GM23338 (cell line): ENCODE data around the gene EYS. TPM values are rescaled to one million over a fixed set of nuclear protein-coding genes. Genes with fewer than 3 reads are reported as not detected.

Experiments
- ATAC-seq: fragments of 200-7000 bp; cut with Tn5 transposase; 3 replicates; pipeline ENCODE4 v1.9.1; 2020
- DNase-seq: peaks from one replicate; pipeline ENCODE4 v3.0.0-alpha.2; 2015; ENCODE audit warnings: low spot score
- H2AFZ ChIP-seq: fragments of 200-600 bp; sonication (generic); 2 replicates; pipeline ENCODE4 v1.8.0; 2016; ENCODE audit warnings: antibody characterized with exemption, mild to moderate bottlenecking, moderate library complexity
- H3F3A ChIP-seq: fragments of 200-600 bp; sonication (generic); replicated peaks from 2 replicates; pipeline ENCODE4 v1.8.0; 2017; ENCODE audit warnings: antibody characterized with exemption, mixed run types, low read depth
- H3K27ac ChIP-seq: fragments of 200-600 bp; sonication (generic); 2 replicates; pipeline ENCODE4 v1.6.1; 2016; ENCODE audit warnings: low read depth
- H3K27me3 ChIP-seq: fragments of 200-600 bp; sonication (generic); 2 replicates; pipeline ENCODE4 v1.8.0; 2016; ENCODE audit warnings: mild to moderate bottlenecking, mixed run types, moderate library complexity; ENCODE audit not compliant: insufficient read depth
- H3K36me3 ChIP-seq: fragments of 200-600 bp; sonication (generic); 2 replicates; pipeline ENCODE4 v1.8.0; 2016; ENCODE audit warnings: mild to moderate bottlenecking; ENCODE audit not compliant: insufficient read depth
- H3K4me1 ChIP-seq: fragments of 200-600 bp; sonication (generic); 2 replicates; pipeline ENCODE4 v1.8.0; 2016; ENCODE audit warnings: mild to moderate bottlenecking, moderate library complexity; ENCODE audit not compliant: insufficient read depth
- H3K4me2 ChIP-seq: fragments of 200-600 bp; sonication (generic); 2 replicates; pipeline ENCODE4 v1.7.1; 2017; ENCODE audit warnings: mixed run types
- H3K4me3 ChIP-seq: fragments of 200-600 bp; sonication (generic); 2 replicates; pipeline ENCODE4 v1.6.1; 2016; ENCODE audit warnings: mixed run types
- H3K79me2 ChIP-seq: fragments of 200-600 bp; sonication (generic); replicated peaks from 2 replicates; pipeline ENCODE4 v1.8.0; 2017; ENCODE audit warnings: mild to moderate bottlenecking; ENCODE audit not compliant: insufficient read depth
- H3K9me2 ChIP-seq: fragments of 200-600 bp; sonication (generic); 2 replicates; pipeline ENCODE4 v1.8.0; 2017; ENCODE audit not compliant: insufficient read depth
- H4K20me1 ChIP-seq: fragments of 200-600 bp; sonication (generic); replicated peaks from 2 replicates; pipeline ENCODE4 v1.8.0; 2017; ENCODE audit warnings: mild to moderate bottlenecking; ENCODE audit not compliant: insufficient read depth
- H3K27ac Mint-ChIP-seq: 2 replicates; pipeline ENCODE4 v1.8.0; 2020; ENCODE audit warnings: inconsistent platforms, mild to moderate bottlenecking, moderate library complexity, mixed read lengths
- H3K27me3 Mint-ChIP-seq: 3 replicates; pipeline ENCODE4 v1.8.0; 2022; ENCODE audit warnings: low read depth, mild to moderate bottlenecking, moderate library complexity, mixed read lengths, inconsistent platforms; ENCODE audit not compliant: insufficient read depth, poor library complexity
- H3K36me3 Mint-ChIP-seq: 3 replicates; pipeline ENCODE4 v1.8.0; 2021; ENCODE audit warnings: low read depth, mild to moderate bottlenecking, inconsistent platforms, moderate library complexity, mixed read lengths
- H3K4me1 Mint-ChIP-seq: 3 replicates; pipeline ENCODE4 v1.8.0; 2020; ENCODE audit warnings: mild to moderate bottlenecking, inconsistent platforms, mixed read lengths
- H3K4me3 Mint-ChIP-seq: 3 replicates; pipeline ENCODE4 v1.8.0; 2021; ENCODE audit warnings: moderate library complexity, mild to moderate bottlenecking, inconsistent platforms, mixed read lengths
- H3K9me3 Mint-ChIP-seq: 3 replicates; pipeline ENCODE4 v1.8.0; 2020; ENCODE audit warnings: moderate library complexity, mild to moderate bottlenecking, inconsistent platforms, mixed read lengths
- EZH2 ChIP-seq: fragments of 200-600 bp; sonication (generic); IDR thresholded peaks from one replicate; pipeline ENCODE4 v1.8.0; 2017; ENCODE audit warnings: antibody characterized with exemption, mild to moderate bottlenecking, low read depth; ENCODE audit not compliant: unreplicated experiment
- EZH2phosphoT487 ChIP-seq: fragments of 200-600 bp; sonication (generic); IDR thresholded peaks from one replicate; pipeline ENCODE4 v1.8.1; 2018; ENCODE audit warnings: antibody characterized with exemption; ENCODE audit not compliant: unreplicated experiment
- JUNB ChIP-seq: IDR thresholded peaks from one replicate; pipeline ENCODE4 v1.6.1; 2016; ENCODE audit warnings: antibody characterized with exemption; ENCODE audit not compliant: unreplicated experiment
- NANOG ChIP-seq: IDR thresholded peaks from 2 replicates; pipeline ENCODE4 v1.6.1; 2016; ENCODE audit warnings: antibody characterized with exemption, borderline replicate concordance
- POLR2AphosphoS5 ChIP-seq: IDR thresholded peaks from 2 replicates; pipeline ENCODE4 v1.6.1; 2016; ENCODE audit warnings: antibody characterized with exemption, low read depth
- STAT1 ChIP-seq: IDR thresholded peaks from one replicate; pipeline ENCODE4 v1.6.1; 2016; ENCODE audit warnings: antibody characterized with exemption; ENCODE audit not compliant: unreplicated experiment
- ZNF114 ChIP-seq: fragments of 250-450 bp; sonication (Bioruptor Pico); IDR thresholded peaks from 2 replicates; pipeline ENCODE4 v1.5.0; 2020; ENCODE audit warnings: mild to moderate bottlenecking, moderate library complexity
- ZNF331 ChIP-seq: fragments of 250-450 bp; sonication (Bioruptor Pico); IDR thresholded peaks from 2 replicates; pipeline ENCODE4 v1.5.0; 2020; ENCODE audit warnings: low read depth, mild to moderate bottlenecking, moderate library complexity
- polyA plus RNA-seq: library from polyadenylated mRNA; unstranded; fragments of >200 nt; fragmentation: Nextera tagmentation; extraction: Ambion mirVana; gene quantifications from 2 replicates; pipeline ENCODE4 v1.2.1, GENCODE V29; 2016
- total RNA-seq: library from RNA; depleted of rRNA; stranded (reverse); fragments of >200 nt; shearing (Covaris generic); gene quantifications from 2 replicates; pipeline ENCODE4 v1.2.3, GENCODE V29; 2014
- TF ChIP-seq, protein P1 (sequence below), 2 experiments: fragments of 200-600 bp in 1 of 2; sonication (generic) in 1 of 2; conservative IDR thresholded peaks; 2 replicates each; pipeline versions ENCODE4 v1.5.1 to v1.6.1; 2016 to 2017; ENCODE audit warnings: antibody characterized with exemption in 2 of 2, low read depth in 2 of 2, mild to moderate bottlenecking in 2 of 2, moderate library complexity in 1 of 2
- TF ChIP-seq, protein P2 (sequence below): IDR thresholded peaks from one replicate; pipeline ENCODE4 v1.6.1; 2018; ENCODE audit warnings: antibody characterized with exemption; ENCODE audit not compliant: unreplicated experiment

The EYS gene
- total and polyA plus RNA-seq, 2 experiments from 2014 or later: 0.38 to 0.52 TPM

DNA sequence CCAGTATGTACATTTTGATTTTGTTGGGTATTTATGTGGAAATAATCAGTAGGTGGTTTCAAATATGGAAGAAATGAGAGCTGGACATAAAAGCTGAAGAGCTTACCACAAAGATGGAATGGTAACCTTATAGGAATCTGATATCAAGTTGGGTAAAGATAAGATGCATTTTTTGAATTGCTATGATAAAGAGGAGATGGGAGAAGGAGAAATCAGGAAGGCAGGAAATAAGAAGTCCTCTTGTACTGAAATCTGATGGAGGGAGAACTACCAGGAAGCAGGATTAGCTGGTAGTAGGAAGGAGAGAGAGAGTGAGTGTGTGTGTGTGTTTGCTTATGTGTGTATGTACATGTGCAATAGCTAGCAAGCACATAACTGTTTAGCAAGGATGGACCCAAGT, 1603.0 kb downstream of the EYS start (continued):
- TF ChIP-seq, protein P1, sequence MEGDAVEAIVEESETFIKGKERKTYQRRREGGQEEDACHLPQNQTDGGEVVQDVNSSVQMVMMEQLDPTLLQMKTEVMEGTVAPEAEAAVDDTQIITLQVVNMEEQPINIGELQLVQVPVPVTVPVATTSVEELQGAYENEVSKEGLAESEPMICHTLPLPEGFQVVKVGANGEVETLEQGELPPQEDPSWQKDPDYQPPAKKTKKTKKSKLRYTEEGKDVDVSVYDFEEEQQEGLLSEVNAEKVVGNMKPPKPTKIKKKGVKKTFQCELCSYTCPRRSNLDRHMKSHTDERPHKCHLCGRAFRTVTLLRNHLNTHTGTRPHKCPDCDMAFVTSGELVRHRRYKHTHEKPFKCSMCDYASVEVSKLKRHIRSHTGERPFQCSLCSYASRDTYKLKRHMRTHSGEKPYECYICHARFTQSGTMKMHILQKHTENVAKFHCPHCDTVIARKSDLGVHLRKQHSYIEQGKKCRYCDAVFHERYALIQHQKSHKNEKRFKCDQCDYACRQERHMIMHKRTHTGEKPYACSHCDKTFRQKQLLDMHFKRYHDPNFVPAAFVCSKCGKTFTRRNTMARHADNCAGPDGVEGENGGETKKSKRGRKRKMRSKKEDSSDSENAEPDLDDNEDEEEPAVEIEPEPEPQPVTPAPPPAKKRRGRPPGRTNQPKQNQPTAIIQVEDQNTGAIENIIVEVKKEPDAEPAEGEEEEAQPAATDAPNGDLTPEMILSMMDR (conservative IDR thresholded peaks at IDR 0.05; ENCODE audit: low read depth in 2 of 2): no peak
- no peak for TF ChIP-seq EZH2
- TF ChIP-seq, protein P2, sequence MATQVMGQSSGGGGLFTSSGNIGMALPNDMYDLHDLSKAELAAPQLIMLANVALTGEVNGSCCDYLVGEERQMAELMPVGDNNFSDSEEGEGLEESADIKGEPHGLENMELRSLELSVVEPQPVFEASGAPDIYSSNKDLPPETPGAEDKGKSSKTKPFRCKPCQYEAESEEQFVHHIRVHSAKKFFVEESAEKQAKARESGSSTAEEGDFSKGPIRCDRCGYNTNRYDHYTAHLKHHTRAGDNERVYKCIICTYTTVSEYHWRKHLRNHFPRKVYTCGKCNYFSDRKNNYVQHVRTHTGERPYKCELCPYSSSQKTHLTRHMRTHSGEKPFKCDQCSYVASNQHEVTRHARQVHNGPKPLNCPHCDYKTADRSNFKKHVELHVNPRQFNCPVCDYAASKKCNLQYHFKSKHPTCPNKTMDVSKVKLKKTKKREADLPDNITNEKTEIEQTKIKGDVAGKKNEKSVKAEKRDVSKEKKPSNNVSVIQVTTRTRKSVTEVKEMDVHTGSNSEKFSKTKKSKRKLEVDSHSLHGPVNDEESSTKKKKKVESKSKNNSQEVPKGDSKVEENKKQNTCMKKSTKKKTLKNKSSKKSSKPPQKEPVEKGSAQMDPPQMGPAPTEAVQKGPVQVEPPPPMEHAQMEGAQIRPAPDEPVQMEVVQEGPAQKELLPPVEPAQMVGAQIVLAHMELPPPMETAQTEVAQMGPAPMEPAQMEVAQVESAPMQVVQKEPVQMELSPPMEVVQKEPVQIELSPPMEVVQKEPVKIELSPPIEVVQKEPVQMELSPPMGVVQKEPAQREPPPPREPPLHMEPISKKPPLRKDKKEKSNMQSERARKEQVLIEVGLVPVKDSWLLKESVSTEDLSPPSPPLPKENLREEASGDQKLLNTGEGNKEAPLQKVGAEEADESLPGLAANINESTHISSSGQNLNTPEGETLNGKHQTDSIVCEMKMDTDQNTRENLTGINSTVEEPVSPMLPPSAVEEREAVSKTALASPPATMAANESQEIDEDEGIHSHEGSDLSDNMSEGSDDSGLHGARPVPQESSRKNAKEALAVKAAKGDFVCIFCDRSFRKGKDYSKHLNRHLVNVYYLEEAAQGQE: no peak
- TF ChIP-seq POLR2AphosphoS5: no peak
- TF ChIP-seq ZNF331 (CRISPR knock-in tag): no peak
- TF ChIP-seq STAT1: no peak
- TF ChIP-seq JUNB: no peak
- TF ChIP-seq EZH2phosphoT487: no peak
- no peak for TF ChIP-seq NANOG
- TF ChIP-seq ZNF114 (CRISPR knock-in tag): no peak

DNA sequence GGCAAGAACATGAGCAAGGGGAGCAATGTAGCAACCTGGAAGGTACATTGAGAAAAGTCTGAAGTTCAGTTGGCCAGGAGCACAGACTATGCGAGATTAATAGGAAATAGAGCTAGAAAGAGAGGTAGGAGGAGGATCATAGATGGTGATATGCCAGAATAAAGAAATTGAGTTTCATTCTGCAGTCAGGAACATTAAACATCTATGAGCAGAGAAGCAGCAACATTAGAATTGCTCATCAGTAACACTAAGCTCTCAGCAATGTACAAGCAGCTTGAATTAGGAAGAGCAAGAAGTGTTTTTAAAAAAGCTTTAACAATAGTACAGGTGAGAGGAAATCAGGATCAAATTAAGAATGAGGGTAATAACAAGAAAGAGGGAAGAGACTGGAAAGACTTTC, 1603.5 kb downstream of the EYS start:
- Mint-ChIP-seq H3K27ac (no peak overlapping the region), H3K36me3 (no peaks in the 10 kb centered on the region), H3K27me3 (no peaks in the 10 kb centered on the region), H3K4me1 (peaks cover 4% of the 10 kb centered on the region; the same call in 2 of the 3 replicates), H3K9me3 (peaks cover 10% of the 10 kb centered on the region; the same call in 1 of the 3 replicates), H3K4me3 (no peak overlapping the region)
- no peaks in the 10 kb centered on the region for H3K4me1 ChIP-seq
- H3K79me2 ChIP-seq: no peaks in the 10 kb centered on the region
- no peaks in the 10 kb centered on the region for H3K9me2 ChIP-seq
- H2AFZ ChIP-seq: no peak overlapping the region
- ATAC-seq (no peak), DNase-seq (no peak)
- H3K36me3 ChIP-seq: no peaks in the 10 kb centered on the region
- no peak overlapping the region for H3K4me2 ChIP-seq
- H3K4me3 ChIP-seq: no peak overlapping the region
- no peaks in the 10 kb centered on the region for H3F3A ChIP-seq
- H4K20me1 ChIP-seq: no peaks in the 10 kb centered on the region
- H3K27ac ChIP-seq: no peak overlapping the region
- H3K27me3 ChIP-seq: no peaks in the 10 kb centered on the region
- TF ChIP-seq ZNF114 (CRISPR knock-in tag): no peak
- no peak for TF ChIP-seq EZH2phosphoT487
- TF ChIP-seq, protein P1 (conservative IDR thresholded peaks at IDR 0.05; ENCODE audit: low read depth in 2 of 2): no peak
- TF ChIP-seq, protein P2: no peak
- TF ChIP-seq STAT1: no peak
